Uterus (tissue), 4 donors: ENCODE data around the gene BAHCC1. TPM values are rescaled to one million over a fixed set of nuclear protein-coding genes. Genes with fewer than 3 reads are reported as not detected.

Experiments used
- DNase-seq, 2 donors: peaks; one replicate each; pipeline ENCODE4 v3.0.0-alpha.2; 2019 to 2020
- H3K27ac ChIP-seq, 2 donors: fragments of 200-600 bp; sonication (generic); 1 replicate in 1 of 2; 2 replicates in 1 of 2; pipeline ENCODE4 v1.5.1; 2016 to 2018
- H3K27me3 ChIP-seq, 2 donors: fragments of 200-600 bp; sonication (generic); one replicate each; pipeline ENCODE4 v1.5.1; 2018 to 2019; ENCODE audit warnings: control low read depth in 1 of 2
- H3K36me3 ChIP-seq, 2 donors: fragments of 200-600 bp; sonication (generic); one replicate each; pipeline ENCODE4 v1.5.1; 2019; ENCODE audit warnings: control low read depth in 1 of 2
- H3K4me1 ChIP-seq, 2 donors: fragments of 200-600 bp; sonication (generic); one replicate each; pipeline ENCODE4 v1.5.1; 2018 to 2019; ENCODE audit warnings: control low read depth in 1 of 2
- H3K4me3 ChIP-seq, 2 donors: fragments of 200-600 bp; sonication (generic); 1 replicate in 1 of 2; 2 replicates in 1 of 2; pipeline ENCODE4 v1.5.1; 2018 to 2019; ENCODE audit warnings: mild to moderate bottlenecking in 1 of 2
- H3K9me3 ChIP-seq, 2 donors: fragments of 200-600 bp; sonication (generic); one replicate each; pipeline ENCODE4 v1.5.1; 2019; ENCODE audit warnings: control low read depth in 1 of 2
- POLR2A ChIP-seq, 2 donors: fragments of 450-650 bp; IDR thresholded peaks; one replicate each; pipeline ENCODE4 v1.6.1; 2016; ENCODE audit warnings: antibody characterized with exemption in 2 of 2, mild to moderate bottlenecking in 1 of 2, moderate library complexity in 1 of 2
- intact Hi-C: fragments of 100-400 bp; cut with DNase I; formaldehyde crosslinking; loops from one replicate; pipeline ENCODE4 v1.15.1; 2023; ENCODE audit warnings: low total_unique reads
- total RNA-seq, 4 donors: library from RNA; depleted of rRNA in 3 of 4; stranded (reverse); fragments of >200 nt in 3 of 4; gene quantifications; one replicate each; pipeline versions ENCODE4 v1.1.0 to v1.2.4, GENCODE V29; 2014 to 2023
- TF ChIP-seq, protein P1 (sequence below), 4 experiments: fragments of 200-600 bp in 2 of 4; fragments of 450-650 bp in 2 of 4; sonication (generic) in 2 of 4; IDR thresholded peaks; one replicate each; pipeline ENCODE4 v1.5.1; 2016 to 2019; ENCODE audit warnings: antibody characterized with exemption in 4 of 4, mild to moderate bottlenecking in 2 of 4, moderate library complexity in 1 of 4
- donor health status: DM: yes; HTN: yes; CAD: no.

The BAHCC1 gene
- total RNA-seq, 4 donors from 2014 or later: 1.5 to 34.1 (median 8.5) TPM

DNA sequence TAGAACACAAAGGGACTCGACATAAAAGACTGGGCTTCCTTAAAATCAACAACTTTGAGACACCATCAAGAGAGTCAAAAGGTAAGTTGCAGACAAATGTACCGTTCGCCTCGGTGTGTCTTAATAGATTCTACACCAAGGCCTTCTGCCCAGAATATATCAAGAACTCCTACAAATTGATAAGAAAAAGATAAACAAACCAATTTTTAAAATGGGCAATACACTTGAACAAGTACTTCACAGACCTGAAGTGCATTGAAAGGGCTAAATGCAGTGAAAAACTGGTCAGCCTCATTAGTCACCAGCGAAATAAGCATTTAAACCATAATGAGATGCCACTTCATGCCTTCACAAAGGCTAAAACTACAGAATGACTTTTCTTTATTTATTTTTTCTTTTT is 20.4 kb upstream of the BAHCC1 start:
- no peaks in the 10 kb centered on the region for H3K27me3 ChIP-seq
- no peak for DNase-seq
- no peaks in the 10 kb centered on the region for H3K4me1 ChIP-seq
- no peak overlapping the region for H3K27ac ChIP-seq
- H3K9me3 ChIP-seq: no peaks in the 10 kb centered on the region
- no peaks in the 10 kb centered on the region for H3K36me3 ChIP-seq
- no peak overlapping the region for H3K4me3 ChIP-seq
- TF ChIP-seq, protein P1, sequence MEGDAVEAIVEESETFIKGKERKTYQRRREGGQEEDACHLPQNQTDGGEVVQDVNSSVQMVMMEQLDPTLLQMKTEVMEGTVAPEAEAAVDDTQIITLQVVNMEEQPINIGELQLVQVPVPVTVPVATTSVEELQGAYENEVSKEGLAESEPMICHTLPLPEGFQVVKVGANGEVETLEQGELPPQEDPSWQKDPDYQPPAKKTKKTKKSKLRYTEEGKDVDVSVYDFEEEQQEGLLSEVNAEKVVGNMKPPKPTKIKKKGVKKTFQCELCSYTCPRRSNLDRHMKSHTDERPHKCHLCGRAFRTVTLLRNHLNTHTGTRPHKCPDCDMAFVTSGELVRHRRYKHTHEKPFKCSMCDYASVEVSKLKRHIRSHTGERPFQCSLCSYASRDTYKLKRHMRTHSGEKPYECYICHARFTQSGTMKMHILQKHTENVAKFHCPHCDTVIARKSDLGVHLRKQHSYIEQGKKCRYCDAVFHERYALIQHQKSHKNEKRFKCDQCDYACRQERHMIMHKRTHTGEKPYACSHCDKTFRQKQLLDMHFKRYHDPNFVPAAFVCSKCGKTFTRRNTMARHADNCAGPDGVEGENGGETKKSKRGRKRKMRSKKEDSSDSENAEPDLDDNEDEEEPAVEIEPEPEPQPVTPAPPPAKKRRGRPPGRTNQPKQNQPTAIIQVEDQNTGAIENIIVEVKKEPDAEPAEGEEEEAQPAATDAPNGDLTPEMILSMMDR (IDR thresholded peaks at IDR 0.05): no peak
- TF ChIP-seq POLR2A (IDR thresholded peaks at IDR 0.05): no peak
- intact Hi-C loops: no loop called here

DNA sequence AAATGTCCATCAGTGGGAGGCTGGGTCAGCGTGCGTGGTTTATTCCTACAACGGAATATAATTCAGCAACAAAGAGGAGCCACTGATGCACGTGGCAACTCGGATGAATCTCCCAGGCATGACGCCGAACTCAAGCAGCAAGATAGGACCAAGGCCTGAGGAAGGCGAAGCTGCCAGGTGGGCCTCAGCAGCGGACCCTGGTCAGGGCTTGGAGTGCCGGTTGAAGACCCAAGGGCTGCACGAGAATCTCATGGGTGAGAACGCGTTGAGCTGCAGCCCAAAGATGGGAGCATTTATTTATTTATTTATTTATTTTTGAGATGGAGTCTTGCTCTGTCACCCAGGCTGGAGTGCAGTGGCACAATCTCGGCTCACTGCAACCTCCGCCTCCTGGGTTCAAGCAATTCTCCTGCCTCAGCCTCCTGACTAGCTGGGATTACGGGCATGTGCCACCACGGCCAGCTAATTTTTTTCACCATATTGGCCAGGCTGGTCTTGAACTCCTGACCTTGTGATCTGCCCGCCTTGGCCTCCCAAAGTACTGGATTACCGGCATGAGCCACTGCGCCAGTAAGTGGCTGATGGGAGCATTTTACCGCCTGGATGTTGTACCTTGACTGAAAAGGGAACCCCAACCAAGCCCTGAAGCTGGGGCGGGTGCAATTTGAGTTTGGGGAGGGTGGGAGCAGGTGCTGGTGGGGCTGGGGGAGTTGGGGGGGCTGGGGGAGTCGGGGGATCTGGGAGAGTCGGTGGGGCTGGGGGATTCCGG is 18.1 kb upstream of the BAHCC1 start:
- TF ChIP-seq POLR2A (IDR thresholded peaks at IDR 0.05): no peak

DNA sequence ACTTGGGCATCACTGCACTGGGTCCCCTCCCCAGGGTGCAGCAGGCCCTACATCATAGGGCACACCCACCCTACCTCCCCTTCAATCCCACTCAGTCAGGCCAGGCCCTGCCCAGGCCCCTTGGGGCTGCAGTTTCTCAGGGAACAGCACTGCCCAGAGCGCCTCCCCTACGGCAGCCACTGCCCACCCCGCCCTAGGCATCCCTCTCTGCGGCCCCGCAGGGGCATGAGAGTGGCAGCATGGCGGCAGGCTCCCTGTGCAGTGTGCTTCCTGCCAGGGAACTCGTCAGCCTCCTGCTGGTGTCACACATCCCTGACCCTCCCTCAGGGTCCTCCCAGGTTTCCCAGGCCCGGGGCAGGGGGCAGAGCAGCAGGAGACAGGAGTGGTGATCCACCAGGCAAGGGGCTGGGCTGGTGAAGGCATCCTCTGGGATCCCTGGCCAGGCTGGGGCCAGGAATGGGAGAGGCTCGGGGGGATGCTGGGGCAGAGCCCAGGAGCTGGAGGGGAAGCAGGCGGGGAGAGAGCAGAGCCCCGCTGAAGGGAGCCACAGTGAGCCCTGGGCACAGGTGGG is 16.2 kb upstream of the BAHCC1 start:
- Histone ChIP-seq H3K27me3 (no peaks in the 10 kb centered on the region), H3K4me1 (no peaks in the 10 kb centered on the region), H3K36me3 (no peaks in the 10 kb centered on the region), H3K27ac (no peak overlapping the region), H3K4me3 (no peak overlapping the region), H3K9me3 (no peaks in the 10 kb centered on the region)
- intact Hi-C loops: no loop called here
- DNase-seq: no peak
- TF ChIP-seq, protein P1 (IDR thresholded peaks at IDR 0.05): no peak
- no peak for TF ChIP-seq POLR2A (IDR thresholded peaks at IDR 0.05)

More for the DNA sequence above, 18.1 kb upstream of the BAHCC1 start:
- intact Hi-C loops: no loop called here
- no peak overlapping the region for H3K27ac ChIP-seq
- H3K4me1 ChIP-seq: no peaks in the 10 kb centered on the region
- no peaks in the 10 kb centered on the region for H3K36me3 ChIP-seq
- no peak for DNase-seq
- H3K4me3 ChIP-seq: no peak overlapping the region
- no peaks in the 10 kb centered on the region for H3K9me3 ChIP-seq
- no peaks in the 10 kb centered on the region for H3K27me3 ChIP-seq

DNA sequence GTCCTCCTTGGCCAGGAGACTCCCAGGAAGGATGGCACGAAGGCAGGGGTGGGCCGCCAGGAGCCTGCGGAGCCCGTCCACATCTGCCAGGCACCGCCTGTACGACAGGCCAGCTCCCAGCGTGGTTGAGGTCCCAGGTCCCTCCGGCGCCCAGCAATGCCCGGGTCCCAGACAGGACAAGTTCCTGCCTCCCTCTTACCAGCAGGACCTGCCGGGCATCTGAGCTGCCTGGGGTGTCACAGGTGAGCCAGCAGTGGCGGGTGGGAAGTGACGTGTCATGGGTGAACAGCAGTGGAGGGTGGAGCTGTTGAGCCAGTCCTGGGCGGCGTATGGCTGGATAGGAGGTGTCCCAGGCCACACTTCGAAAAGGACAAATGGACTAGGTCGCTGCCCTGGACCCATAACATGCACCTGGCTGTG is 15.7 kb upstream of the BAHCC1 start:
- H3K27me3 ChIP-seq: no peaks in the 10 kb centered on the region
- no peak overlapping the region for H3K27ac ChIP-seq
- intact Hi-C loops: no loop called here

DNA sequence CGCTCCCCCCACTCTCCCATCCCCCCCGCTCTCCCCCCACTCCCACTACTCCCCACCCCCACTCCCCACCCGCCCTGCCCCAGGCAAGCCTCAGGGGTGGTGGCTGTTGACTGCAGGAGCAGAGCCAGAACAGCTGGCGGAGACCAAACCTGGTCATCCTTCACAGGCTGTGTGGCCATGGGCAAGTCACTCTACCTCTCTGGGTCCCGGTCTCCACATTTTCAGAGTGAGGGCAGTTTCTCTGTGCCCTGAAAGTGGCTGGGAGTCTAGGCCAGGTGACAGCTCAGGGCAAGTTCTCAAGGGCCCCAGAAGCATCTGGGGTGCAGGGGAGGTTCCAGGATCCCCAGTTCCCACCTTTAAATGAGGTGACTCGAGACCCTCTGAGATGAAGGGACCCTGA is 15.1 kb upstream of the BAHCC1 start:
- Histone ChIP-seq H3K36me3 (no peaks in the 10 kb centered on the region), H3K4me1 (no peaks in the 10 kb centered on the region), H3K9me3 (no peaks in the 10 kb centered on the region), H3K27ac (no peak overlapping the region), H3K27me3 (no peaks in the 10 kb centered on the region), H3K4me3 (no peak overlapping the region)
- DNase-seq: no peak
- intact Hi-C loops: no loop called here
- TF ChIP-seq, protein P1 (IDR thresholded peaks at IDR 0.05): no peak
- TF ChIP-seq POLR2A (IDR thresholded peaks at IDR 0.05): no peak

More for the DNA sequence above, 15.7 kb upstream of the BAHCC1 start:
- Histone ChIP-seq H3K4me1 (no peaks in the 10 kb centered on the region), H3K9me3 (no peaks in the 10 kb centered on the region), H3K36me3 (no peaks in the 10 kb centered on the region), H3K4me3 (no peak overlapping the region)
- DNase-seq: no peak
- TF ChIP-seq, protein P1 (IDR thresholded peaks at IDR 0.05): no peak
- TF ChIP-seq POLR2A (IDR thresholded peaks at IDR 0.05): no peak
